Neural cell (in vitro differentiated cells): ENCODE measurements around the gene CLDN4. TPM values are rescaled to one million over a fixed set of nuclear protein-coding genes. Genes with fewer than 3 reads are reported as not detected.

Experiments used
- H2AFZ ChIP-seq: fragments of 200-600, 300-800 bp; sonication (generic), shearing (Covaris generic); 2 replicates; pipeline ENCODE4 v1.6.0; 2014; ENCODE audit warnings: low read depth, mild to moderate bottlenecking, antibody characterized with exemption, low read length, moderate library complexity
- H3F3A ChIP-seq: fragments of 200-600 bp; shearing (Covaris generic); 2 replicates; pipeline ENCODE4 v1.6.1; 2016; ENCODE audit warnings: mild to moderate bottlenecking, moderate library complexity, mixed read lengths, antibody characterized with exemption, low read length; ENCODE audit not compliant: insufficient read depth, poor library complexity, severe bottlenecking
- H3K27ac ChIP-seq: fragments of 200-600, 300-800 bp; sonication (generic), shearing (Covaris generic); 2 replicates; pipeline ENCODE4 v1.5.1; 2014; ENCODE audit warnings: mild to moderate bottlenecking, low read length, moderate library complexity
- H3K27me3 ChIP-seq: fragments of 300-800, 200-600 bp; sonication (generic), shearing (Covaris generic); 2 replicates; pipeline ENCODE4 v1.6.0; 2014; ENCODE audit warnings: mild to moderate bottlenecking, low read depth, low read length, moderate library complexity; ENCODE audit not compliant: insufficient read depth
- H3K36me3 ChIP-seq: fragments of 300-800, 200-600 bp; sonication (generic), shearing (Covaris generic); 2 replicates; pipeline ENCODE4 v1.5.1; 2014; ENCODE audit warnings: mild to moderate bottlenecking, antibody characterized with exemption, low read length, moderate library complexity; ENCODE audit not compliant: insufficient read depth
- H3K4me2 ChIP-seq: fragments of 300-800, 200-600 bp; sonication (generic), shearing (Covaris generic); 2 replicates; pipeline ENCODE4 v1.6.0; 2014; ENCODE audit warnings: mild to moderate bottlenecking, low read length
- H3K4me3 ChIP-seq: fragments of 300-800, 200-600 bp; sonication (generic), shearing (Covaris generic); 2 replicates; pipeline ENCODE4 v1.5.1; 2014; ENCODE audit warnings: mild to moderate bottlenecking, low read length, moderate library complexity
- H3K79me2 ChIP-seq: fragments of 200-600 bp; shearing (Covaris generic); replicated peaks from 2 replicates; pipeline ENCODE4 v1.6.0; 2014; ENCODE audit warnings: mild to moderate bottlenecking, low read length, moderate library complexity; ENCODE audit not compliant: insufficient read depth
- H3K9ac ChIP-seq: fragments of 300-800, 200-600 bp; sonication (generic), shearing (Covaris generic); 2 replicates; pipeline ENCODE4 v1.6.1; 2016; ENCODE audit warnings: mild to moderate bottlenecking, low read length, mixed read lengths
- H3K9me2 ChIP-seq: fragments of 200-600 bp; shearing (Covaris generic); 2 replicates; pipeline ENCODE4 v1.6.1; 2016; ENCODE audit warnings: mild to moderate bottlenecking, low read length, mixed read lengths; ENCODE audit not compliant: insufficient read depth
- H3K9me3 ChIP-seq: fragments of 200-600, 300-800 bp; sonication (generic), shearing (Covaris generic); 2 replicates; pipeline ENCODE4 v1.6.1; 2016; ENCODE audit warnings: mild to moderate bottlenecking, mixed run types, low read length, moderate library complexity, mixed read lengths
- H4K20me1 ChIP-seq: fragments of 200-600 bp; shearing (Covaris generic); 2 replicates; pipeline ENCODE4 v1.6.1; 2016; ENCODE audit warnings: mild to moderate bottlenecking, mixed run types; ENCODE audit not compliant: insufficient read depth
- EP300 ChIP-seq: fragments of 450-650 bp; conservative IDR thresholded peaks from 2 replicates; pipeline ENCODE4 v1.6.1; 2014; ENCODE audit warnings: antibody characterized with exemption, mild to moderate bottlenecking, moderate library complexity; ENCODE audit not compliant: poor library complexity, severe bottlenecking
- EZH2 ChIP-seq: fragments of 200-600, 300-800 bp; shearing (Covaris generic), sonication (generic); IDR thresholded peaks from 2 replicates; pipeline ENCODE4 v1.6.1; 2014; ENCODE audit warnings: antibody characterized with exemption, low read length, borderline replicate concordance, mild to moderate bottlenecking; ENCODE audit not compliant: insufficient read depth, poor library complexity, severe bottlenecking
- MXI1 ChIP-seq: fragments of 450-650 bp; conservative IDR thresholded peaks from 2 replicates; pipeline ENCODE4 v1.6.1; 2014; ENCODE audit warnings: antibody characterized with exemption, mild to moderate bottlenecking; ENCODE audit not compliant: poor library complexity, severe bottlenecking
- POLR2AphosphoS5 ChIP-seq: IDR thresholded peaks from 2 replicates; pipeline ENCODE4 v1.6.1; 2012
- RAD21 ChIP-seq: fragments of 450-650 bp; conservative IDR thresholded peaks from 2 replicates; pipeline ENCODE4 v1.6.1; 2014; ENCODE audit warnings: antibody characterized with exemption, mild to moderate bottlenecking, moderate library complexity
- REST ChIP-seq: IDR thresholded peaks from 2 replicates; pipeline ENCODE4 v1.6.1; 2012; ENCODE audit warnings: borderline replicate concordance
- SMC3 ChIP-seq: fragments of 450-650 bp; conservative IDR thresholded peaks from 2 replicates; pipeline ENCODE4 v1.6.1; 2014; ENCODE audit warnings: antibody characterized with exemption, mild to moderate bottlenecking, moderate library complexity; ENCODE audit not compliant: poor library complexity
- TAF1 ChIP-seq: IDR thresholded peaks from 2 replicates; pipeline ENCODE4 v1.6.1; 2012; ENCODE audit warnings: low read depth
- polyA plus RNA-seq: library from polyadenylated mRNA; depleted of rRNA; stranded (reverse); fragments of >200 nt; gene quantifications from 2 replicates; pipeline ENCODE4 v1.2.3, GENCODE V29; 2014
- TF ChIP-seq, protein P1 (sequence below): fragments of 450-650 bp; IDR thresholded peaks from 2 replicates; pipeline ENCODE4 v1.5.1; 2014; ENCODE audit warnings: antibody characterized with exemption, mild to moderate bottlenecking, moderate library complexity; ENCODE audit not compliant: poor library complexity, severe bottlenecking

Gene CLDN4
- polyA plus RNA-seq, 1 donor from 2014 or later: 0.09 TPM

- H3K9me3 ChIP-seq: no peaks in the 10 kb centered on the region
- no peak overlapping the region for H3K4me3 ChIP-seq
- no peaks in the 10 kb centered on the region for H3K79me2 ChIP-seq
- no peaks in the 10 kb centered on the region for H3F3A ChIP-seq
- H3K9me2 ChIP-seq: no peaks in the 10 kb centered on the region
- TF ChIP-seq MXI1 (no peak), POLR2AphosphoS5 (no peak), EZH2 (no peak), REST (no peak), EP300 (no peak), RAD21 (no peak), TAF1 (no peak), SMC3 (no peak)
- TF ChIP-seq, protein P1, sequence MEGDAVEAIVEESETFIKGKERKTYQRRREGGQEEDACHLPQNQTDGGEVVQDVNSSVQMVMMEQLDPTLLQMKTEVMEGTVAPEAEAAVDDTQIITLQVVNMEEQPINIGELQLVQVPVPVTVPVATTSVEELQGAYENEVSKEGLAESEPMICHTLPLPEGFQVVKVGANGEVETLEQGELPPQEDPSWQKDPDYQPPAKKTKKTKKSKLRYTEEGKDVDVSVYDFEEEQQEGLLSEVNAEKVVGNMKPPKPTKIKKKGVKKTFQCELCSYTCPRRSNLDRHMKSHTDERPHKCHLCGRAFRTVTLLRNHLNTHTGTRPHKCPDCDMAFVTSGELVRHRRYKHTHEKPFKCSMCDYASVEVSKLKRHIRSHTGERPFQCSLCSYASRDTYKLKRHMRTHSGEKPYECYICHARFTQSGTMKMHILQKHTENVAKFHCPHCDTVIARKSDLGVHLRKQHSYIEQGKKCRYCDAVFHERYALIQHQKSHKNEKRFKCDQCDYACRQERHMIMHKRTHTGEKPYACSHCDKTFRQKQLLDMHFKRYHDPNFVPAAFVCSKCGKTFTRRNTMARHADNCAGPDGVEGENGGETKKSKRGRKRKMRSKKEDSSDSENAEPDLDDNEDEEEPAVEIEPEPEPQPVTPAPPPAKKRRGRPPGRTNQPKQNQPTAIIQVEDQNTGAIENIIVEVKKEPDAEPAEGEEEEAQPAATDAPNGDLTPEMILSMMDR: no peak
- H3K36me3 ChIP-seq: no peaks in the 10 kb centered on the region
- no peak overlapping the region for H2AFZ ChIP-seq
- H3K9ac ChIP-seq: no peak overlapping the region
- H3K27ac ChIP-seq: no peak overlapping the region
- H4K20me1 ChIP-seq: no peaks in the 10 kb centered on the region
- H3K4me2 ChIP-seq: no peak overlapping the region
- no peaks in the 10 kb centered on the region for H3K27me3 ChIP-seq
Measured at GRCh38 chr7:73822319-73823173, 8.2 kb upstream of the CLDN4 start.

DNA sequence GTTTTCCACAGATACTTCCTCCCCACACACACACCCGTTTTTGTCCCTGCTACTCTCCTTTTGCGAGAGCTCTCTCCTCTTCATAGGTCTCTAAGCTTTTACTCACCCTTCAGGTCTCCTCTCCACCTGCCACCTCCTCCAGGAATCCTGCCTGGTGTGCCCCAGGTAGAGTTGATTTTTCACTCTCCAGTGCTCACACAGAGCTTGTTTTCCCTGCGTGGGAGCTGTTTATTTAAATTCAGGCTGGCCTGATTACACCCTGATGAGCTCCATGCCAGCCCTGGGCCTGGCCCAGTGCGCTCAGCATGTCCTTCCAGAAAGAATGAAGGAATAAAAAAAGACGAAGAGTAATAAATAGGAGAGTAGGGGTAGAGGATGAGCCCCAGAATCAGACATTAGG, 7.5 kb upstream of the CLDN4 start:
- no peak overlapping the region for H2AFZ ChIP-seq
- no peaks in the 10 kb centered on the region for H4K20me1 ChIP-seq
- H3K27me3 ChIP-seq: no peaks in the 10 kb centered on the region
- H3K9me2 ChIP-seq: no peaks in the 10 kb centered on the region
- H3K9me3 ChIP-seq: no peaks in the 10 kb centered on the region
- TF ChIP-seq POLR2AphosphoS5: no peak
- TF ChIP-seq, protein P1: no peak
- no peak for TF ChIP-seq SMC3
- TF ChIP-seq REST: no peak
- no peak for TF ChIP-seq TAF1
- no peak for TF ChIP-seq EP300
- TF ChIP-seq MXI1: no peak
- no peak for TF ChIP-seq EZH2
- TF ChIP-seq RAD21: no peak
- no peak overlapping the region for H3K9ac ChIP-seq
- no peak overlapping the region for H3K4me3 ChIP-seq
- no peaks in the 10 kb centered on the region for H3F3A ChIP-seq
- H3K27ac ChIP-seq: no peak overlapping the region
- no peaks in the 10 kb centered on the region for H3K79me2 ChIP-seq
- H3K36me3 ChIP-seq: no peaks in the 10 kb centered on the region
- no peak overlapping the region for H3K4me2 ChIP-seq
